Measurements from ENCODE around the gene CRYBB1.

CRYBB1 gene

GRCh38 chr22:26619510-26619909, 1.7 kb upstream of the CRYBB1 start:
- no peak for TF ChIP-seq CTCF (IDR thresholded peaks at IDR 0.05)

GRCh38 chr22:26618455-26618854, 628 bp upstream of the CRYBB1 start:
- no peak for TF ChIP-seq CTCF (IDR thresholded peaks at IDR 0.05)

- no peak for TF ChIP-seq CTCF (IDR thresholded peaks at IDR 0.05)
These were observed 1.2 kb downstream of the CRYBB1 start for GRCh38 chr22:26616650-26617049.

GRCh38 chr22:26615830-26616435, 1.9 kb downstream of the CRYBB1 start:
- no peak for TF ChIP-seq CTCF (IDR thresholded peaks at IDR 0.05)

- TF ChIP-seq CTCF (IDR thresholded peaks at IDR 0.05): no peak
These were observed 2.7 kb downstream of the CRYBB1 start for GRCh38 chr22:26615149-26615548.

- TF ChIP-seq CTCF (IDR thresholded peaks at IDR 0.05): no peak
These were observed 3.5 kb downstream of the CRYBB1 start for GRCh38 chr22:26614322-26614721.

GRCh38 chr22:26612652-26613051, 5.2 kb downstream of the CRYBB1 start:
- no peak for TF ChIP-seq CTCF (IDR thresholded peaks at IDR 0.05)

GRCh38 chr22:26610996-26611395, 6.8 kb downstream of the CRYBB1 start:
- no peak for TF ChIP-seq CTCF (IDR thresholded peaks at IDR 0.05)

Data from LNCAP (cell line).